GM12872 (cell line): ENCODE measurements around the gene GABARAPL1.

Source experiments
- TF ChIP-seq, protein P1 (sequence below): IDR thresholded peaks from 3 replicates; pipeline ENCODE4 v1.5.1; 2011; ENCODE audit warnings: low read depth, mild to moderate bottlenecking, low read length, moderate library complexity; ENCODE audit not compliant: insufficient read depth

The GABARAPL1 gene

DNA sequence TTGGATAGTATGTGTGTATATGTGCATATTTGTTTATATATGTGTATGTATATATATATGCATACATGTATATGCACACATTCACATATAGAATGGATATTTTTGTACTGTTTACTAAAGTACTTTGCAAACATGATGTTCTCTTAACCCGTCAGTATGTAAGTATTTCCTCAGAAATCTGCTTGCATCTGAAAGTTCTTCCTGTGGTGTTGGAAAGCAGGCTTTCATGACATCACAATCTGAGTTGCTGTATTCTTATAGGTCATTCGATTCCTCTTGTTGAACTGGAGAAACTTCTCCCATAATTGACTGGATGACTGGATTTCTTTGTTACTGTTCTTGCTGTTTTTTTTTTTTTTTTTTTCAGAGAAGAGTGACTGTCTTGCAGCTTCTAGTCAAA, 29.1 kb downstream of the GABARAPL1 start:
- TF ChIP-seq, protein P1, sequence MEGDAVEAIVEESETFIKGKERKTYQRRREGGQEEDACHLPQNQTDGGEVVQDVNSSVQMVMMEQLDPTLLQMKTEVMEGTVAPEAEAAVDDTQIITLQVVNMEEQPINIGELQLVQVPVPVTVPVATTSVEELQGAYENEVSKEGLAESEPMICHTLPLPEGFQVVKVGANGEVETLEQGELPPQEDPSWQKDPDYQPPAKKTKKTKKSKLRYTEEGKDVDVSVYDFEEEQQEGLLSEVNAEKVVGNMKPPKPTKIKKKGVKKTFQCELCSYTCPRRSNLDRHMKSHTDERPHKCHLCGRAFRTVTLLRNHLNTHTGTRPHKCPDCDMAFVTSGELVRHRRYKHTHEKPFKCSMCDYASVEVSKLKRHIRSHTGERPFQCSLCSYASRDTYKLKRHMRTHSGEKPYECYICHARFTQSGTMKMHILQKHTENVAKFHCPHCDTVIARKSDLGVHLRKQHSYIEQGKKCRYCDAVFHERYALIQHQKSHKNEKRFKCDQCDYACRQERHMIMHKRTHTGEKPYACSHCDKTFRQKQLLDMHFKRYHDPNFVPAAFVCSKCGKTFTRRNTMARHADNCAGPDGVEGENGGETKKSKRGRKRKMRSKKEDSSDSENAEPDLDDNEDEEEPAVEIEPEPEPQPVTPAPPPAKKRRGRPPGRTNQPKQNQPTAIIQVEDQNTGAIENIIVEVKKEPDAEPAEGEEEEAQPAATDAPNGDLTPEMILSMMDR = no peak

GRCh38 chr12:10242539-10242938, 29.9 kb downstream of the GABARAPL1 start:
- TF ChIP-seq, protein P1 = no peak

DNA sequence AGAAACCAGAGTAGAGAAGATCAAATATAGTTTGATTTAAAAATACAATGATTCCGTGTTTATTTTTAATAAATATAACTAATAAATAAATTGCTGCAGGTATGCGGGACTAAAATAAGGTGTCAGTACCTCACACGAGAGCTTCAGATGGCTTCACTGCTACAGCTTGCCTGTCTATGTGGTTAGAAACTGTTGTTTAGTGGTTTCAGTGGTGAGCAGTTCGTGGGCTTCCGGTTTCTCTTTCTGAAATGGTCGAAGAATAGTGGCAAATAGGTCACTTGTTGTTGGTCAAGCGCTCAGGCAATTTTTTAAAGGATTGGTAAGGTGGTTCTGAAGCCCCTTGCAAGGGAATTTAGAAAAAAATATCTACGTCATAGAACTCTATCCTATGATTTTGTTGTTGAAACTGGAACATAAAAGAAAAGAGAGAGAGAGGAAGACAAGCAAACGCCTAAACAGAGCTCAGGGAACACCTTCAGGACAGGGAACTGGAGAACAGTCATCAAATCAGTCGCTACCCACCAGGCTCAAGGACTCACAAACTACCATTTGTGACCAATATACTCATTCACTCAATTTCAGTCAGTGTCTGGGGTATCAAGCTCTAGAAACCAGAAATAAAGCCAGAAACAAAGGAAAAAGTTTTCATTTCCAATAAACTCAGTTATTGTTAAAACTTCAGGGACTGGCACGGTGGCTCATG, 31.3 kb downstream of the GABARAPL1 start:
- TF ChIP-seq, protein P1 = no peak

DNA sequence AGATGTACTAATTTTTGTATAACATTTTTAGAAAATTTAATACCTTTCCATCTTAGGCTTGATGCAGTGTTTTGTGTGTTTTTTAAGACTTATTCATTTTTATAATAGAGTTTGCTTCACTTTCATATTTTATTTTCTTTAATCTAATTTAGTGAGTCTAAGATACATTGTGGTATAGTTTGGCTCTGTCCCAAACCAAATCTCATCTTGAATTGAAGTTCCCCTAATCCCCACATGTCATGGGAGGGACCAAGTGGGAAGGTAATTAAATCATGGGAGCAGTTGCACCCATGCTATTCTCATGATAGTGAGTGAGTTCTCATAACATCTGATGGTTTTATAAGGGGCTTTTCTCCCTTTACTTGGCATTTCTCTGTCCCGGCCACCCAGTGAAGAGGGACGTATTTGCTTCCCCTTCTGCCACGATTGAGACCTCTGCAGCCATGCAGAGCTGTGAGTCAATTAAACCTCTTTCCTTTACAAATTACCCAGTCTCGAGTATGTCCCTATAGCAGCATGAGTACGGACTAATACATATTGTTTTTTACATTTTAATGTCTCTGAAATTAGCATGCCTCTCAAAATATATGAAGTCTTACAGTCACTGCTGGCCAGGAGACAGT, 34.9 kb downstream of the GABARAPL1 start:
- TF ChIP-seq, protein P1 = no peak

DNA sequence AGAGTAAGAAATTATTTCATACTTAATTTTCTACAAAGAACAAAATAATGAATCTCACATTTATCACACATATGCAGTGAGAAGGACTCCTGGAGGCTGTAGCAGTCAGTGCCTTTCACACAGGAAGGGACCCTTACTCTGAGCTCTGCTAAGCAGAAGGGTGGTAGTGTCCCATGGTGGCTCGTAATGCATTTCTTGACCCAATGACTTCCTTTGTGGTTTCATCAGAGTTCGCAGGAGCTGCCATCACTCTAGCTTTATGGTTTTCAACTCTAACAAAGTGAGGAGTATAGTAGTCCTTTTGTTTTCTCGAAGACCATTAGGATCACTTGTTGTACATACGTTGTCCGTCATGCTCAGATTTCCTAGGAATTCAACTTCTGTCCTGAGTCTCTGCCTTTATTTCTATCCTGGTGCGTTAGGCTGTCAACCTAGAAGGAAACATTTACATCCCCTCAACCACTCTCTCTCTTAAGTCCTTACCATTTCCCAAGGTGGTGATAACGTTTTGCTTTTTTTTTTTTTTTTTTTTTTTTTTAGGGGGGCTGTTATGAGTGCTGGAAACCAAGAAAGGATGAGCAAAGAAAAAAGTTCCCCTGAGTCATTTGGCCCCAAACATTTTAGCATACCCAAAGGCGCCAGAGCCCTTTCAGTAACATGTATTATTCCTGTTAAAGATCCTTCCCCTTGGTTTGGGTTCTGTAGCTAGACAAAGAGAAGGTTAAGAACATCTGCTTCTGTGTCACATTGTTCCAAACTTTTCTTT, 37.2 kb downstream of the GABARAPL1 start:
- TF ChIP-seq, protein P1 = no peak

DNA sequence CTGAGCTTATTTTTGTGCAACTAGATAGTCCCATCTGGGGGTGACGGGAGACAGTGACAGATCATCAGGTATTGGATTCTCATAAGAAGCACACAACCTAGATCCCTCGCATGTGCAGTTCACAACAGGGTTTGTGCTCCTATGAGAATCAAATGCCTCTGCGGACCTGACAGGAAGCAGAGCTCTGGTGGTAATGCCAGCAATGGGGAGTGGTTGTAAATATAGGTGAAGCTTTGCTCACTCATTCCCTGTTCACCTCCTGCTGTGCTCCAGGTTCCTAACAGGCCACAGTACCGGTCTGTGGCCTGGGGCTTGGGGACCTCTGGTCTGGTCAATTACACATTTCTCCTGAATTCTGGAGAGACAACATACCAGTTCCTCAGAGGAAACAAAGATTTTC, 39.0 kb downstream of the GABARAPL1 start:
- TF ChIP-seq, protein P1 = no peak

DNA sequence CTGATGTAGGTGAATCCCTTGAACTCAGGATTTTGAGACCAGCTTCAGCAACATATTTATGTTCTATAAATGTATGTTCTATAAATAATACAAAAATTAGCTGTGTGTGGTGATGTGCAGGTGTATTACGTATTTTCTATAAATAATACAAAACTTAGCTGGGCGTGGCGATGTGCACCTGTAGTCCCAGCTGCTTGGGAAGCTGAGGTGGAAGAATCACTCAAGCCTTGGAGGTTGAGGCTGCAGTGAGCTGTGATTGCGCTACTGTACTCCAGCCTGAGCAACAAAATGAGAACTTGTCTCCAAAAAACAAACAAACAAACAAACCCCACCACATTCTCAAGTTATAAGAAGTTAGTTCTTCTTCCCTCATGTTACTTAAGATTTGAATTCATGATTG, 39.5 kb downstream of the GABARAPL1 start:
- TF ChIP-seq, protein P1 = no peak
